Vagina (tissue), 2 donors: Measurements from ENCODE around the gene OR2L8.

Experiments used
- CTCF ChIP-seq, 3 experiments: fragments of 450-650 bp in 2 of 3; fragments of 200-600 bp in 1 of 3; sonication (generic) in 1 of 3; IDR thresholded peaks; one replicate each; pipeline ENCODE4 v1.5.1; 2017 to 2019; ENCODE audit warnings: antibody characterized with exemption in 3 of 3, mild to moderate bottlenecking in 2 of 3, moderate library complexity in 2 of 3
- POLR2A ChIP-seq, 2 donors: fragments of 450-650 bp; IDR thresholded peaks; one replicate each; pipeline ENCODE4 v1.6.1; 2017; ENCODE audit warnings: antibody characterized with exemption in 2 of 2, mild to moderate bottlenecking in 2 of 2, moderate library complexity in 2 of 2
- POLR2AphosphoS5 ChIP-seq, 2 donors: sonication (generic); formaldehyde crosslinking; IDR thresholded peaks; one replicate each; pipeline ENCODE4 v1.9.0; 2017; ENCODE audit warnings: antibody characterized with exemption in 2 of 2, mild to moderate bottlenecking in 2 of 2, low read depth in 1 of 2; ENCODE audit not compliant: insufficient read depth in 1 of 2

GRCh38 chr1:247964933-247965332 lies 16.3 kb downstream of the OR2L8 start, which contains the start of gene OR2AK2:
- TF ChIP-seq CTCF (IDR thresholded peaks at IDR 0.05) (no peak), POLR2A (IDR thresholded peaks at IDR 0.05) (no peak), POLR2AphosphoS5 (IDR thresholded peaks at IDR 0.05; ENCODE audit: insufficient read depth in 1 of 2, low read depth in 1 of 2) (no peak)
